GM12872 (cell line): ENCODE measurements around the gene INKA2.

Experiments
- TF ChIP-seq, protein P1 (sequence below): IDR thresholded peaks from 3 replicates; pipeline ENCODE4 v1.5.1; 2011; ENCODE audit warnings: low read depth, mild to moderate bottlenecking, low read length, moderate library complexity; ENCODE audit not compliant: insufficient read depth

Gene INKA2

DNA sequence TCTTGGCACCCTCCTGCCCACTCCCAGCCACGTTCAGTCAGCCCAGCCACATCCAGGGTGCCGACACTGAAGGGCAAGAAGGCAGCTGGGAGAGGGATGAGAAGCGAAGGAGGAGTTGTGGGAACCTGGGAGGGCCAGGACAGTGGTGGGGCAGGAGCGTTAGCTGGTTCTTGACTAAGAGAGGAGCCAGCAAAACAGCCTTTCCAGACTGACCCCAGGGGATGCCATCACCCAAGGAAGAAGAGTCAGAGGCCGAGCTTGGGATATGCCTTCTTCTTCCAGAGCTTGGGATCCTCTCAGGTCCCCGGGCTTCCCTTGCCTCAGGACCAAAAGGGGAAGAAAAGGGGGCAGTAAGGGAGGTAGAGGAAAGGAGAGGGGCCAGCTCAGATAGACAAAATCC, 7.2 kb downstream of the INKA2 start:
- TF ChIP-seq, protein P1, sequence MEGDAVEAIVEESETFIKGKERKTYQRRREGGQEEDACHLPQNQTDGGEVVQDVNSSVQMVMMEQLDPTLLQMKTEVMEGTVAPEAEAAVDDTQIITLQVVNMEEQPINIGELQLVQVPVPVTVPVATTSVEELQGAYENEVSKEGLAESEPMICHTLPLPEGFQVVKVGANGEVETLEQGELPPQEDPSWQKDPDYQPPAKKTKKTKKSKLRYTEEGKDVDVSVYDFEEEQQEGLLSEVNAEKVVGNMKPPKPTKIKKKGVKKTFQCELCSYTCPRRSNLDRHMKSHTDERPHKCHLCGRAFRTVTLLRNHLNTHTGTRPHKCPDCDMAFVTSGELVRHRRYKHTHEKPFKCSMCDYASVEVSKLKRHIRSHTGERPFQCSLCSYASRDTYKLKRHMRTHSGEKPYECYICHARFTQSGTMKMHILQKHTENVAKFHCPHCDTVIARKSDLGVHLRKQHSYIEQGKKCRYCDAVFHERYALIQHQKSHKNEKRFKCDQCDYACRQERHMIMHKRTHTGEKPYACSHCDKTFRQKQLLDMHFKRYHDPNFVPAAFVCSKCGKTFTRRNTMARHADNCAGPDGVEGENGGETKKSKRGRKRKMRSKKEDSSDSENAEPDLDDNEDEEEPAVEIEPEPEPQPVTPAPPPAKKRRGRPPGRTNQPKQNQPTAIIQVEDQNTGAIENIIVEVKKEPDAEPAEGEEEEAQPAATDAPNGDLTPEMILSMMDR: no peak

DNA sequence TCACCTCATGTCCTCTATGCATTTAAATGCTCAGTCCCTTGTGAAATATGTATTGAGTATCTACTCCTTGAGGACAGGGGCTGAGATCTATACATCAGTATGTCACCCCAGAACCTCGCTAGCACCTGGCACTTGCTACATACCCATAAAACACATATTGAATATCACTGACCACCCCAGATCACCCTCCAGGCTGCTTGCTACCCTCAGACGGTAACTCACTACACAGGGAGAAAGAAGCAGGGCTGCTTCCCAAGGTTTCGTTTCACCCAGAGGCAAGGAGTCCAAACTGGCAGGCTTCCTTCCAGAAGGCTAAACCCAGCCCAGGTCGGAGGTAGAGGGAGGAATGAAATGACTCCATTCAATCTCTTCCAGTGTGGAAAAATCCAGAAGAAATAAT, 8.5 kb downstream of the INKA2 start:
- TF ChIP-seq, protein P1: no peak

DNA sequence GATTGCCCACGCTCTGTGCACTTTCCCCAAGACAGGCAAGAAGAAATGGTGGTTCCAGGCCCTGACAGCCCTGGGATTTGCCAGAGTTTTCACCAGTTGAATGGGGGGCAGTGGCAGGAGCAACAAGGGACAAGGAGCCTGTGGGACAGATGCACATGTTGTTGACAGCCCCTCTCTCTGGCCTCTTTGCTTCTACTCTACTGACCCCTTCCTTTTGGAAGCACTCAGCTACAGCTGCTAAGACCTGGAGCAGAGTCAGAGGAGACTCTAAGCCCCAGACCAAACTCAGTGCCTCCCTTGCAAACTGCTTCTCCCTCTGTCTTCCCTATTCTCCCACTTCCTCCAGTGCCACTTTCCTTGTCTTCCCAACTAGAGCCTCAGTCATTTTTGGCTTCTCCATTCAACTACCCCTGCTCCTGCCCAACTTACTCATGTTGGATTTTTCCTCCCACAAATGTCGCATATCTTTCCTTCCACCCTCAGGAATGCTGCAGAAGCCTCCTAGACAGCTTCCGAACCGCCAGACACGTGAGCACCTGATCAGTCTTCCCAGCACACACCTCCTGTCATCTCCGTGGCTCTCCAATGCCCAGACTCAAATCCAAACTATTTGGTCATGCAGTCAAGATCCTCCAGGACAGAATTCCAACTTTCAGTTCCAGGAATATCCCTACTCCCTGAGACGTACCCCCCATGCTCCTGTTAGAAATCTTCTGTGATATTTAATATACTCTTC, 9.1 kb downstream of the INKA2 start:
- TF ChIP-seq, protein P1: no peak

DNA sequence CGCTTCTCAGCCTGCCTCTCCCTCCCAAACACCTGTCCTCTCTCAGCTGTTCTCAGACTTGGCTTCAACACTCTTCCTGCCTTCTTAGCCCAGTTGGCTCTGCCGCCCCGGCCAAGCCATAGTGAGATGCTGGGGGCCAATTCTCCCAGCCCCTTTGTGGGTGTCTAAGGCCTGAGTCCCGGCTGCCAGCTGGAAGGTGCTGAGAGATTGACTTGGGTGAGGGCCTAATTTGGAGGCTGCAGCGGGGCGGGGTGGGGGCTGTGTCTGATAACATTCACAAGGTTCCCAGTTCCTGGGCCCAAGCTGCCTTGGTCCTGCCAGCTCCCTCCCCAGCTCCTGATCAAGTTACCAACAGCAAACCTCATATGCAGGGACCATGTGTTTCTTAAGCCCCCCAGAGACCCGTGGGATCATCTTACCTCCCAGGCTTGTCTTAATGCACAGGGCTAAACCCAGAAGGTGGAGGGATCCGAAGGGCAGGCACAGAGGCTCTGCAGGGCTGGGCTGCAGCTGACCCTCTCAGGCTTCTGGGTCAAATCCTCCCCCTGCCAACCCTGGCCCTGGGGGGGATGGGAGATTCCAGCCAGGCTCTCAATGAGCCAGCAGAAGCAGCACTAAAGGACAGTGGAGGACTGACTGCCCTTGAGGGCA, 9.8 kb downstream of the INKA2 start:
- TF ChIP-seq, protein P1: no peak

DNA sequence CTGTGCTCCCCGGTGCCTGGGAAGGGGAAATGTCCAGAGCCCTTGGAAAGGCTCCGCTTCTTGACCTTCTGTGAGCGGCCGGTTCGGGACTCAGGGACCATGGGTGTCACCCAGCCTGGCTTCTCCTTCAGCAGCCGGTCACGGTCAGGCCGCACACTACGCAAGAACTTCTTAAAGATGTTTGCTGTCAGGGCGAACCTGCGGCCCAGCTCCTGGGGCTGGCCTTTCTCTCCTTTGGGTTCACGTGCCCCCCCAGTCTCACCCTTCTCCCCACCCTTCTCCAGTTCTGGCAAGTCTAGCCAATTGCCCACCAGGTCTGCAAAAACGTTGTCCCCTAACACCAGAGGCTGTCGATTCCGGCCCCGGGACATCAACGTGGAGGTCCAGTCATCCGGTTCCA, 12.1 kb downstream of the INKA2 start:
- TF ChIP-seq, protein P1: no peak

DNA sequence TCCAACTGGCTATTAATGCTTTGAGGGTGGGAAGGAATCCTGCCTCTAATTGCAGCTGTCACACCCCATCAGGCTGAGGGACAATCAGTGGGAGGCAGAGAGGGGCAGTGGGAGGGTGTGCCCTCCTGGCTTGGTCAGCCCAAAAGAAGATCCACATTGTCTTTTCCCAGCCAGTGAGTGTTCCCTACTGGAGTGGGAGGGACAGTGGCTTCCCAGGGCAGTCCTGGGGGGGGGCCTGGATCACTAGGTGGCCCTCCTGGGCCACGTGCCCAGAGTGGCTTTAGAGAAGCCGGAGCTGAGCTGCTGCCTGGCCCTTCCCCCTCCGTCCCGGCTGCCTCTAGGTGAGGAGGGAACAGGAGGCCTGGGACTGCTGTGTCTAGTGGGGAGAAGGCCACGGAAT, 14.0 kb downstream of the INKA2 start:
- TF ChIP-seq, protein P1: no peak

- TF ChIP-seq, protein P1: no peak
These were observed 15.3 kb downstream of the INKA2 start for GRCh38 chr1:111723871-111724270.
